A673 (cell line): ENCODE data around the gene IFIT5. TPM values are rescaled to one million over a fixed set of nuclear protein-coding genes. Genes with fewer than 3 reads are reported as not detected.

Source experiments
- BruUV-seq: library from RNA; stranded (reverse); fragments of 400-500 nt; replicated peaks from 2 replicates; lab custom pipeline; 2021; lab: Mats Ljungman, UMichigan
- CTCF ChIA-PET: fragments of 300-600 bp; sonication (Branson Sonifier 250); formaldehyde crosslinking; loops from one replicate; lab custom pipeline; 2022; ENCODE audit warnings: antibody characterized with exemption; lab: Charles Lee
- POLR2A ChIA-PET: fragments of 300-600 bp; sonication (Branson Sonifier 250); formaldehyde crosslinking; loops from one replicate; lab custom pipeline; 2022; ENCODE audit warnings: antibody characterized with exemption; ENCODE audit not compliant: low non-redundant PET; lab: Charles Lee
- DNase-seq: peaks from one replicate; pipeline ENCODE4 v3.0.0-alpha.2; 2015; ENCODE audit warnings: low spot score
- H3K27ac ChIP-seq: fragments of 200-600 bp; sonication (generic); 2 replicates; pipeline ENCODE4 v1.5.1; 2016; ENCODE audit warnings: mixed run types, low read depth, mild to moderate bottlenecking, mixed read lengths, antibody characterized with exemption, low read length; ENCODE audit not compliant: poor library complexity, severe bottlenecking
- H3K27me3 ChIP-seq: fragments of 200-600 bp; sonication (generic); replicated peaks from 2 replicates; pipeline ENCODE4 v1.6.1; 2017; ENCODE audit warnings: mixed run types, low read depth, mild to moderate bottlenecking, mixed read lengths, antibody characterized with exemption, low read length; ENCODE audit not compliant: insufficient read depth, poor library complexity
- H3K36me3 ChIP-seq: fragments of 200-600 bp; sonication (generic); 2 replicates; pipeline ENCODE4 v1.6.1; 2016; ENCODE audit warnings: mixed run types, mild to moderate bottlenecking, mixed read lengths, antibody characterized with exemption, low read length; ENCODE audit not compliant: insufficient read depth, poor library complexity, severe bottlenecking
- H3K4me1 ChIP-seq: fragments of 200-600 bp; sonication (generic); 2 replicates; pipeline ENCODE4 v1.6.1; 2017; ENCODE audit warnings: mixed run types, mild to moderate bottlenecking, mixed read lengths, antibody characterized with exemption, low read length; ENCODE audit not compliant: insufficient read depth, poor library complexity, severe bottlenecking
- H3K4me3 ChIP-seq: fragments of 200-600 bp; sonication (generic); 2 replicates; pipeline ENCODE4 v1.5.1; 2016; ENCODE audit warnings: low read depth, mixed run types, mild to moderate bottlenecking, mixed read lengths, low read length; ENCODE audit not compliant: poor library complexity, severe bottlenecking
- H3K9me3 ChIP-seq: fragments of 200-600 bp; sonication (generic); 2 replicates; pipeline ENCODE4 v1.6.1; 2016; ENCODE audit warnings: mixed run types, low read depth, mild to moderate bottlenecking, mixed read lengths, antibody characterized with exemption, low read length; ENCODE audit not compliant: poor library complexity, severe bottlenecking
- EZH2 ChIP-seq: fragments of 200-600 bp; sonication (generic); IDR thresholded peaks from 2 replicates; pipeline ENCODE4 v1.6.1; 2017; ENCODE audit warnings: borderline replicate concordance, low read depth, mild to moderate bottlenecking, mixed read lengths, antibody characterized with exemption, low read length; ENCODE audit not compliant: poor library complexity, severe bottlenecking
- intact Hi-C: fragments of 100-400 bp; cut with micrococcal nuclease; formaldehyde crosslinking; loops from one replicate; pipeline ENCODE4 v1.10.0; 2022; ENCODE audit not compliant: unreplicated experiment
- total RNA-seq: library from RNA; stranded (reverse); gene quantifications from 2 replicates; pipeline ENCODE4 v1.2.3, GENCODE V29; 2021
- TF ChIP-seq, protein P1 (sequence below): fragments of 300-800, 200-600 bp; sonication (generic); conservative IDR thresholded peaks from 2 replicates; pipeline ENCODE4 v1.5.1; 2017; ENCODE audit warnings: low read depth, mild to moderate bottlenecking, antibody characterized with exemption, low read length, moderate library complexity, mixed read lengths

IFIT5 gene
- total RNA-seq, 1 experiment from 2014 or later: 15.8 TPM

DNA sequence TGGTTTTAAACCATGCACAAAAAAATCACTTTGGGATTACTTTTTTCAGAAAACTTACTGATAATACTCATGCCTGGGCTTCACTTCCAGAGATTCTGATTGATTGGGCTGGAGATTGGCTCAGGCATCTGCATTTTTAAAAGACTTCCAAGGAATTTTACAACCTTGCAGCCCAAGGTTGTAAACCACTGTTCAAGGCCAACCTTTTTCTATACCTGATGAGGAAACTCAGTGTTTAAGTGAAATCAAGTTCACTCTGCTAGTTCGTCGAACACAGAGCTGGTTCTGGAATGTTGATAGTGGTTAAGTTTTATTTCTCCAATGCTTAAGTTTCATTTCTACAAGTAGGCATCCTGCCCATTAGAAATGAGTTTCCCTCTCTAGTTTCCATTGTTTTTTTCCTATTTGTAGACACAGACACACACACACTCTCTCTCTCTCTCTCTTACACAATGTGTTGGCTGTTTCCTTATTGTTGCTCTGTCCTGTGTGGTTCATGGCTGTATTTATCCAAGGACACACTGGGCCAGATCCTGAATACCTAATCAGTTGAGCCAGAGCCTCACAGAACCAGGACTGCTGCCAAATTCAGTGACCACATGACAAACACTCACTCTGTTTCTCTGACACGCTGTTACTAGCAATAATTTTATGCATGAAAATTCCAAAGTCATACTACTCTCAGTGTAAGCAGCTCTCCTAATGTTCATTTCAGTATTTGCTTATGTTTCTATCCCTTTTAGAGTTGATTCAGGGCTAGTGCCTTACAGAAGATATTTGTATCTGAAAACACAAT lies 40.3 kb upstream of the IFIT5 start:
- peaks cover 10% of the 10 kb centered on the region for H3K4me1 ChIP-seq
- no peaks in the 10 kb centered on the region for H3K9me3 ChIP-seq
- H3K27ac ChIP-seq: no peak overlapping the region
- H3K4me3 ChIP-seq: no peak overlapping the region
- BruUV-seq: no TSS peak
- POLR2A ChIA-PET: no interaction called here
- TF ChIP-seq EZH2: no peak
- TF ChIP-seq, protein P1, sequence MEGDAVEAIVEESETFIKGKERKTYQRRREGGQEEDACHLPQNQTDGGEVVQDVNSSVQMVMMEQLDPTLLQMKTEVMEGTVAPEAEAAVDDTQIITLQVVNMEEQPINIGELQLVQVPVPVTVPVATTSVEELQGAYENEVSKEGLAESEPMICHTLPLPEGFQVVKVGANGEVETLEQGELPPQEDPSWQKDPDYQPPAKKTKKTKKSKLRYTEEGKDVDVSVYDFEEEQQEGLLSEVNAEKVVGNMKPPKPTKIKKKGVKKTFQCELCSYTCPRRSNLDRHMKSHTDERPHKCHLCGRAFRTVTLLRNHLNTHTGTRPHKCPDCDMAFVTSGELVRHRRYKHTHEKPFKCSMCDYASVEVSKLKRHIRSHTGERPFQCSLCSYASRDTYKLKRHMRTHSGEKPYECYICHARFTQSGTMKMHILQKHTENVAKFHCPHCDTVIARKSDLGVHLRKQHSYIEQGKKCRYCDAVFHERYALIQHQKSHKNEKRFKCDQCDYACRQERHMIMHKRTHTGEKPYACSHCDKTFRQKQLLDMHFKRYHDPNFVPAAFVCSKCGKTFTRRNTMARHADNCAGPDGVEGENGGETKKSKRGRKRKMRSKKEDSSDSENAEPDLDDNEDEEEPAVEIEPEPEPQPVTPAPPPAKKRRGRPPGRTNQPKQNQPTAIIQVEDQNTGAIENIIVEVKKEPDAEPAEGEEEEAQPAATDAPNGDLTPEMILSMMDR: no peak
- H3K27me3 ChIP-seq: no peaks in the 10 kb centered on the region
- DNase-seq: no peak
- no peaks in the 10 kb centered on the region for H3K36me3 ChIP-seq
- intact Hi-C loops: no loop called here
- CTCF ChIA-PET: no interaction called here

DNA sequence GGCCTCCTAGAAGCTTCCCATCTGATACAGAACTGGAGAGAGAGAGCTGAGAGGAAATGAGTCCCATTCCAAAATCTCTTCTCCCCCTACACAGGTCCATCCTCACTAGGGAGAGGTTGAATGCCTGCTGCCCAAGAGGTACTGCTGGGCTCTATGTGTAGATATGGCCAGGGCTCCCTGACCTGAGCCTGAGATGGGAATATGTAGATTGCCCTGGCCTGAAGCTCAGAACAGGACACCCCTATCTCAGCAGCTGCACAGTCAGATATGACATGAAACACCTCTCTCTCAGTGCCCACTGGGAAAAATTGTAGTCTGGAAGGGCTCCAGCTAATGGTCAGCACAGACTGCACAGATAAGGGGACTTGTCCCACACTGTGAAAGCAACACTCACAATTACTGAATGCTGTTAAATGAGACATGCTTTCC lies 39.6 kb upstream of the IFIT5 start:
- H3K9me3 ChIP-seq: no peaks in the 10 kb centered on the region
- no peaks in the 10 kb centered on the region for H3K27me3 ChIP-seq
- CTCF ChIA-PET: no interaction called here
- no peak overlapping the region for H3K4me3 ChIP-seq
- DNase-seq: no peak
- no peaks in the 10 kb centered on the region for H3K36me3 ChIP-seq
- BruUV-seq: no TSS peak
- intact Hi-C loops: no loop called here
- H3K4me1 ChIP-seq: peaks cover 8% of the 10 kb centered on the region
- no peak overlapping the region for H3K27ac ChIP-seq
- no peak for TF ChIP-seq EZH2
- TF ChIP-seq, protein P1: no peak
- POLR2A ChIA-PET: no interaction called here

DNA sequence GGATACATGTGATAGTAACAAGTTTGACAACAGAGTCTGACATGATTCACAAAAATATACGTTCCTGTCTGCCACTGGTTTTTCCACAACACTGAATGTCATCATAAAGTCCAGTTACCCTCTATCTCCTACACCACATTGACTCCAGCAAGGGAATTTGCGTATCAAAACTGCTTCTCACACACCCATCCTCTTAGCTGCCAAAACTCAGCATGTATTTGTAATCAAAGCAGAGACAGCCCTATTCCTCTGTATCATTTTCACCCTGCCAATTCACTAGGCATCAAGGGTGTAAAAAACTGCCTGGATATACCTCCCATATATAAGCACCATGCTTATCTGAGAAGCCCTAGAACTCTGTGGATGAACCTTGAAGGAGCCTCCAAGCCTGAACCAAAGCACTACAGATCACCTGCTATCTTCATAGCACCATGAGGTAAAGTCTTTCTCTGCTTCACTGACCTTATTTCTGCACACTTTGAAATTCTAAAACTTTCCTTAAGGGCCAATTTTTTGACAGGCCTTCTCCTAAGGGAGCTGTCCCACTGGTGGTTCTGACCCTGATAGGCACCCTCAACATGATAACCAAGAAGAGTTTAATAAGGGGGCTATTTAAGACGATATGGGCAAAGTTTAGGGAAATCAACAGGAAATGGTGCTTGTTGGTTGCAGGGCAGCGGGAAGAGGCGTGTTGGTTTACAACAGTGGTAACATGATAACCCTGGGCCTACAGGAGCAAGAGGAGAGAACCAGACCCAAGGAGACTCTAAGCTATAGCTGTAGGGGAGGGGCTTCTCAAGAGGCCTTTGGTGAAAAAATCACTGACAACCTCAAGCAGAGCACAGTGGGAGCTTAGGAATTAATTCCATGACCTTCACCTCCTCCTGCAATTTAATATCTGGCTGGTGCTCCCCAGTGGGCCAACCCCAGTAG lies 36.4 kb upstream of the IFIT5 start, which contains the start of gene IFIT1B:
TSS of gene IFIT1B (plus strand) at position 352 of the 933 bp plus-strand sequence. CDS start at position 432, 80 bp downstream.
- Histone ChIP-seq H3K36me3 (no peaks in the 10 kb centered on the region), H3K27me3 (no peaks in the 10 kb centered on the region), H3K9me3 (no peaks in the 10 kb centered on the region), H3K27ac (no peak within 1 kb of the TSS), H3K4me3 (no peak within 1 kb of the TSS), H3K4me1 (peaks cover 8% of the 10 kb centered on the region)
- TF ChIP-seq, protein P1: no peak
- TF ChIP-seq EZH2: no peak
- no peak for DNase-seq
- CTCF ChIA-PET: no interaction called here
- intact Hi-C loops: no loop called here
- BruUV-seq: no TSS peak
- POLR2A ChIA-PET: no interaction called here
